BLaER1 treated with 17β-estradiol and CSF1 and Interleukin-3, amounts not matched to agents 10 nM and 100 nM (cell line): ENCODE data around the gene GPC1.

Source experiments
- H3K27ac ChIP-seq, 11 experiments: shearing (Covaris generic); formaldehyde crosslinking; 2 replicates each; pipeline ENCODE4 v1.8.1; 2022
- H3K27me3 ChIP-seq, 11 experiments: shearing (Covaris generic); formaldehyde crosslinking; 2 replicates each; pipeline ENCODE4 v1.8.1; 2022
- H3K36me3 ChIP-seq, 11 experiments: shearing (Covaris generic); formaldehyde crosslinking; 2 replicates each; pipeline ENCODE4 v1.8.1; 2022
- H3K4me1 ChIP-seq, 10 experiments: shearing (Covaris generic); formaldehyde crosslinking; 2 replicates each; pipeline ENCODE4 v1.8.1; 2022
- H3K4me2 ChIP-seq, 11 experiments: shearing (Covaris generic); formaldehyde crosslinking; 2 replicates each; pipeline ENCODE4 v1.8.1; 2022
- H3K4me3 ChIP-seq, 10 experiments: shearing (Covaris generic); formaldehyde crosslinking; 2 replicates each; pipeline ENCODE4 v1.8.1; 2022
- H3K9ac ChIP-seq, 11 experiments: shearing (Covaris generic); formaldehyde crosslinking; 2 replicates each; pipeline ENCODE4 v1.8.1; 2022
- H3K9me3 ChIP-seq, 11 experiments: shearing (Covaris generic); formaldehyde crosslinking; replicated peaks in 1 of 11; 2 replicates each; pipeline ENCODE4 v1.8.1; 2022
- H4K20me1 ChIP-seq, 11 experiments: shearing (Covaris generic); formaldehyde crosslinking; 2 replicates each; pipeline ENCODE4 v1.8.1; 2022
- Cebpa-rat ChIP-seq, 11 experiments: shearing (Covaris generic); IDR thresholded peaks; 2 replicates each; pipeline ENCODE4 v1.8.1; 2022

GPC1 gene

GRCh38 chr2:240410004-240410403 is 25.5 kb upstream of the GPC1 start:
- H3K4me3 ChIP-seq = no peak overlapping the region
- no peaks in the 10 kb centered on the region for H4K20me1 ChIP-seq
- H3K9ac ChIP-seq = no peak overlapping the region
- H3K4me1 ChIP-seq = peaks cover 0 to 32% (median 24%) of the 10 kb centered on the region in 10 experiments; a peak in 18 of 20 replicates
- no peak overlapping the region for H3K27ac ChIP-seq
- H3K4me2 ChIP-seq = no peak overlapping the region
- no peaks in the 10 kb centered on the region for H3K9me3 ChIP-seq
- TF ChIP-seq Cebpa-rat (IDR thresholded peaks at IDR 0.05) = no peak
- H3K36me3 ChIP-seq = no peaks in the 10 kb centered on the region
- H3K27me3 ChIP-seq = no peaks in the 10 kb centered on the region

- Histone ChIP-seq H3K36me3 (no peaks in the 10 kb centered on the region), H4K20me1 (no peaks in the 10 kb centered on the region), H3K4me2 (no peak overlapping the region), H3K27ac (no peak overlapping the region), H3K27me3 (no peaks in the 10 kb centered on the region), H3K4me3 (no peak overlapping the region), H3K9me3 (no peaks in the 10 kb centered on the region), H3K9ac (no peak overlapping the region), H3K4me1 (peaks cover 0 to 25% (median 19%) of the 10 kb centered on the region in 10 experiments; a peak in 18 of 20 replicates)
- no peak for TF ChIP-seq Cebpa-rat (IDR thresholded peaks at IDR 0.05)
Observed at GRCh38 chr2:240410808-240411207, 24.7 kb upstream of the GPC1 start.

- H3K4me3 ChIP-seq = no peak overlapping the region
- H4K20me1 ChIP-seq = no peaks in the 10 kb centered on the region
- no peak overlapping the region for H3K4me2 ChIP-seq
- TF ChIP-seq Cebpa-rat (IDR thresholded peaks at IDR 0.05) = no peak
- H3K9me3 ChIP-seq = no peaks in the 10 kb centered on the region
- no peaks in the 10 kb centered on the region for H3K27me3 ChIP-seq
- no peak overlapping the region for H3K27ac ChIP-seq
- no peak overlapping the region for H3K9ac ChIP-seq
- H3K36me3 ChIP-seq = no peaks in the 10 kb centered on the region
- H3K4me1 ChIP-seq = peaks cover 0 to 20% (median 13%) of the 10 kb centered on the region in 10 experiments; a peak in 14 of 20 replicates
Observed at GRCh38 chr2:240411261-240412160, 24.0 kb upstream of the GPC1 start.

GRCh38 chr2:240412211-240412861 is 23.1 kb upstream of the GPC1 start:
- Histone ChIP-seq H3K27ac (no peak overlapping the region; a peak in 1 of 22 replicates), H3K4me3 (no peak overlapping the region), H3K4me2 (peak overlapping the region in 2 of 11 experiments; percentile 38 to 45; a peak in 2 of 22 replicates), H3K9me3 (no peaks in the 10 kb centered on the region), H3K4me1 (peaks cover 0 to 20% (median 13%) of the 10 kb centered on the region in 10 experiments; a peak in 14 of 20 replicates), H3K36me3 (no peaks in the 10 kb centered on the region), H3K27me3 (no peaks in the 10 kb centered on the region), H3K9ac (no peak overlapping the region), H4K20me1 (no peaks in the 10 kb centered on the region)
- TF ChIP-seq Cebpa-rat (IDR thresholded peaks at IDR 0.05) = no peak

- Histone ChIP-seq H3K9me3 (peaks cover under 1 to 6% (median 2%) of the 10 kb centered on the region in 11 experiments; a peak in 21 of 22 replicates), H3K4me3 (no peak overlapping the region), H3K9ac (peak overlapping the region in 1 of 11 experiments; percentile 3; a peak in 1 of 22 replicates), H3K36me3 (no peaks in the 10 kb centered on the region), H3K27me3 (no peaks in the 10 kb centered on the region), H4K20me1 (no peaks in the 10 kb centered on the region), H3K27ac (peak overlapping the region in 1 of 11 experiments; percentile 18; a peak in 3 of 22 replicates), H3K4me2 (peak overlapping the region in 9 of 11 experiments; percentile 0 to 54 (median 38); a peak in 14 of 22 replicates), H3K4me1 (peaks cover 0 to 20% (median 13%) of the 10 kb centered on the region in 10 experiments; a peak in 14 of 20 replicates)
- no peak for TF ChIP-seq Cebpa-rat (IDR thresholded peaks at IDR 0.05)
Observed at GRCh38 chr2:240412975-240413812, 22.3 kb upstream of the GPC1 start.

GRCh38 chr2:240413813-240414429 is 21.5 kb upstream of the GPC1 start:
- H3K9me3 ChIP-seq = peaks cover 8 to 13% (median 9%) of the 10 kb centered on the region in 11 experiments
- TF ChIP-seq Cebpa-rat (IDR thresholded peaks at IDR 0.05) = no peak
- peak overlapping the region in 9 of 11 experiments; percentile 0 to 54 (median 38); a peak in 12 of 22 replicates for H3K4me2 ChIP-seq
- H3K4me3 ChIP-seq = no peak overlapping the region
- H3K27ac ChIP-seq = no peak overlapping the region
- H3K9ac ChIP-seq = no peak overlapping the region
- H3K4me1 ChIP-seq = peaks cover 0 to 20% (median 13%) of the 10 kb centered on the region in 10 experiments; a peak in 14 of 20 replicates
- H3K36me3 ChIP-seq = 0 out of 22 replicates have a peak, but pooled peaks cover 0 to 3% (median 0%) of the 10 kb centered on the region in 11 experiments
- no peaks in the 10 kb centered on the region for H3K27me3 ChIP-seq
- H4K20me1 ChIP-seq = no peaks in the 10 kb centered on the region

- Histone ChIP-seq H3K4me1 (peaks cover 0 to 20% (median 13%) of the 10 kb centered on the region in 10 experiments; a peak in 14 of 20 replicates), H3K4me2 (no peak overlapping the region), H3K27me3 (no peaks in the 10 kb centered on the region), H3K9ac (no peak overlapping the region), H3K9me3 (peaks cover 37 to 42% (median 38%) of the 10 kb centered on the region in 11 experiments), H3K4me3 (no peak overlapping the region), H3K27ac (no peak overlapping the region), H4K20me1 (no peaks in the 10 kb centered on the region), H3K36me3 (peaks cover 0 to 4% (median 0%) of the 10 kb centered on the region in 11 experiments; a peak in 1 of 22 replicates)
- no peak for TF ChIP-seq Cebpa-rat (IDR thresholded peaks at IDR 0.05)
Observed at GRCh38 chr2:240416821-240417220, 18.6 kb upstream of the GPC1 start.

- Histone ChIP-seq H3K4me2 (no peak overlapping the region), H3K4me1 (peaks cover 0 to 8% (median 6%) of the 10 kb centered on the region in 10 experiments; a peak in 14 of 20 replicates), H3K27ac (no peak overlapping the region), H4K20me1 (no peaks in the 10 kb centered on the region), H3K4me3 (no peak overlapping the region), H3K9ac (no peak overlapping the region), H3K36me3 (peaks cover 0 to 4% (median 0%) of the 10 kb centered on the region in 11 experiments; a peak in 1 of 22 replicates), H3K27me3 (no peaks in the 10 kb centered on the region), H3K9me3 (peaks cover 38 to 47% (median 42%) of the 10 kb centered on the region in 11 experiments)
- TF ChIP-seq Cebpa-rat (IDR thresholded peaks at IDR 0.05) = no peak
Observed at GRCh38 chr2:240418311-240418710, 17.2 kb upstream of the GPC1 start.
